K562 (cell line): ENCODE measurements around the gene SLC26A3. TPM values are rescaled to one million over a fixed set of nuclear protein-coding genes. Genes with fewer than 3 reads are reported as not detected.

Source experiments
- CTCFL ChIP-seq: IDR thresholded peaks from 2 replicates; pipeline ENCODE4 v1.6.1; 2011; ENCODE audit warnings: borderline replicate concordance, low read depth, mild to moderate bottlenecking, moderate library complexity, low read length; ENCODE audit not compliant: insufficient read depth, poor library complexity, severe bottlenecking
- RBBP5 ChIP-seq: fragments of 200-600 bp; sonication (generic); IDR thresholded peaks from 2 replicates; pipeline ENCODE4 v1.6.1; 2012; ENCODE audit warnings: borderline replicate concordance, mild to moderate bottlenecking, low read length, control low read depth, inconsistent platforms; ENCODE audit not compliant: insufficient read depth, poor library complexity, severe bottlenecking
- ZNF146 ChIP-seq: IDR thresholded peaks from one replicate; pipeline ENCODE4 v1.6.1; 2018; ENCODE audit warnings: missing compliant biosample characterization; ENCODE audit not compliant: unreplicated experiment
- polyA plus RNA-seq, 8 experiments: library from polyadenylated mRNA; depleted of rRNA in 4 of 8; stranded (reverse) in 5 of 8; unstranded in 3 of 8; fragments of >200 nt; fragmentation: Nextera tagmentation in 2 of 8; fragmentation: Illumina TruSeq in 1 of 8; extraction: Ambion mirVana in 2 of 8; extraction: Trizol in 1 of 8; gene quantifications; 2 replicates each; pipeline versions ENCODE4 v1.2.1 to v1.2.3, GENCODE V29; 2011 to 2014; ENCODE audit warnings: inconsistent platforms in 1 of 8, missing spikeins in 1 of 8
- total RNA-seq, 7 experiments: library from RNA; depleted of rRNA in 6 of 7; stranded (reverse); fragments of >200 nt in 6 of 7; fragmentation: Illumina TruSeq in 2 of 7; extraction: Trizol in 2 of 7; gene quantifications; 2 replicates each; pipeline versions ENCODE4 v1.2.1 to v1.2.3, GENCODE V29; 2011 to 2021; ENCODE audit warnings: low replicate concordance in 1 of 7
- TF ChIP-seq, protein P1 (sequence below): fragments of 450-650 bp; IDR thresholded peaks from 2 replicates; pipeline ENCODE4 v1.6.1; 2016; ENCODE audit warnings: mild to moderate bottlenecking
- TF ChIP-seq, protein P2 (sequence below): fragments of 450-650 bp; IDR thresholded peaks from 2 replicates; pipeline ENCODE4 v1.6.1; 2018; ENCODE audit warnings: mild to moderate bottlenecking, low read depth; ENCODE audit not compliant: partially characterized antibody

The SLC26A3 gene
- total and polyA plus RNA-seq, 9 of the 15 experiments (the other 6 are each of a cell fraction or from before 2014, with no cell fraction given) = 0.86 TPM; not detected in 8

GRCh38 chr7:107830420-107830819 lies 27.4 kb upstream of the SLC26A3 start (continued):
- TF ChIP-seq, protein P1, sequence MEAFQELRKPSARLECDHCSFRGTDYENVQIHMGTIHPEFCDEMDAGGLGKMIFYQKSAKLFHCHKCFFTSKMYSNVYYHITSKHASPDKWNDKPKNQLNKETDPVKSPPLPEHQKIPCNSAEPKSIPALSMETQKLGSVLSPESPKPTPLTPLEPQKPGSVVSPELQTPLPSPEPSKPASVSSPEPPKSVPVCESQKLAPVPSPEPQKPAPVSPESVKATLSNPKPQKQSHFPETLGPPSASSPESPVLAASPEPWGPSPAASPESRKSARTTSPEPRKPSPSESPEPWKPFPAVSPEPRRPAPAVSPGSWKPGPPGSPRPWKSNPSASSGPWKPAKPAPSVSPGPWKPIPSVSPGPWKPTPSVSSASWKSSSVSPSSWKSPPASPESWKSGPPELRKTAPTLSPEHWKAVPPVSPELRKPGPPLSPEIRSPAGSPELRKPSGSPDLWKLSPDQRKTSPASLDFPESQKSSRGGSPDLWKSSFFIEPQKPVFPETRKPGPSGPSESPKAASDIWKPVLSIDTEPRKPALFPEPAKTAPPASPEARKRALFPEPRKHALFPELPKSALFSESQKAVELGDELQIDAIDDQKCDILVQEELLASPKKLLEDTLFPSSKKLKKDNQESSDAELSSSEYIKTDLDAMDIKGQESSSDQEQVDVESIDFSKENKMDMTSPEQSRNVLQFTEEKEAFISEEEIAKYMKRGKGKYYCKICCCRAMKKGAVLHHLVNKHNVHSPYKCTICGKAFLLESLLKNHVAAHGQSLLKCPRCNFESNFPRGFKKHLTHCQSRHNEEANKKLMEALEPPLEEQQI = no peak
- TF ChIP-seq ZNF146 (CRISPR knock-in tag) = no peak
- no peak for TF ChIP-seq CTCFL
- TF ChIP-seq, protein P2, sequence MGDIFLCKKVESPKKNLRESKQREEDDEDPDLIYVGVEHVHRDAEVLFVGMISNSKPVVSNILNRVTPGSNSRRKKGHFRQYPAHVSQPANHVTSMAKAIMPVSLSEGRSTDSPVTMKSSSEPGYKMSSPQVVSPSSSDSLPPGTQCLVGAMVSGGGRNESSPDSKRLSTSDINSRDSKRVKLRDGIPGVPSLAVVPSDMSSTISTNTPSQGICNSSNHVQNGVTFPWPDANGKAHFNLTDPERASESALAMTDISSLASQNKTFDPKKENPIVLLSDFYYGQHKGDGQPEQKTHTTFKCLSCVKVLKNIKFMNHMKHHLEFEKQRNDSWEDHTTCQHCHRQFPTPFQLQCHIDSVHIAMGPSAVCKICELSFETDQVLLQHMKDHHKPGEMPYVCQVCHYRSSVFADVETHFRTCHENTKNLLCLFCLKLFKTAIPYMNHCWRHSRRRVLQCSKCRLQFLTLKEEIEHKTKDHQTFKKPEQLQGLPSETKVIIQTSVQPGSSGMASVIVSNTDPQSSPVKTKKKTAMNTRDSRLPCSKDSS = no peak
- TF ChIP-seq RBBP5 = no peak
